Progenitor cell of endocrine pancreas (in vitro differentiated cells): ENCODE measurements around the gene PSPC1. TPM values are rescaled to one million over a fixed set of nuclear protein-coding genes. Genes with fewer than 3 reads are reported as not detected.
A peak's percentile ranks its signal among the peaks of the same experiment; 100 is the strongest.

Experiments
- DNase-seq: peaks from one replicate; pipeline ENCODE4 v3.0.0; 2021; ENCODE audit warnings: low spot score; ENCODE audit not compliant: unreplicated experiment
- H3K27ac Mint-ChIP-seq: 2 replicates; pipeline ENCODE4 v1.8.0; 2021; ENCODE audit warnings: mild to moderate bottlenecking, moderate library complexity, mixed read lengths
- H3K27me3 Mint-ChIP-seq: 2 replicates; pipeline ENCODE4 v1.8.0; 2021; ENCODE audit warnings: mixed read lengths
- H3K36me3 Mint-ChIP-seq: 2 replicates; pipeline ENCODE4 v1.8.0; 2022; ENCODE audit warnings: mixed read lengths; ENCODE audit not compliant: insufficient read depth
- H3K4me1 Mint-ChIP-seq: 2 replicates; pipeline ENCODE4 v1.8.0; 2021; ENCODE audit warnings: low read depth, mixed read lengths
- H3K4me3 Mint-ChIP-seq: 2 replicates; pipeline ENCODE4 v1.8.0; 2021; ENCODE audit warnings: low read depth, mild to moderate bottlenecking, moderate library complexity, mixed read lengths
- H3K9me3 Mint-ChIP-seq: 2 replicates; pipeline ENCODE4 v1.8.0; 2021; ENCODE audit warnings: low read depth, mixed read lengths
- CTCF ChIP-seq: fragments of 200-600 bp; sonication (generic); IDR thresholded peaks from one replicate; pipeline ENCODE4 v1.5.0; 2021; ENCODE audit warnings: antibody characterized with exemption, mild to moderate bottlenecking; ENCODE audit not compliant: unreplicated experiment
- total RNA-seq: library from RNA; stranded (reverse); gene quantifications from 2 replicates; pipeline ENCODE4 v1.2.1, GENCODE V29; 2021

PSPC1 gene
- total RNA-seq, 1 donor from 2014 or later: 94.1 TPM

GRCh38 chr13:19767966-19768365 lies 14.8 kb downstream of the PSPC1 start:
- Mint-ChIP-seq H3K27ac (peak overlapping the region; percentile 81), H3K9me3 (no peaks in the 10 kb centered on the region), H3K27me3 (no peaks in the 10 kb centered on the region), H3K4me3 (no peak overlapping the region), H3K4me1 (peaks cover 4% of the 10 kb centered on the region), H3K36me3 (peaks cover 16% of the 10 kb centered on the region)
- TF ChIP-seq CTCF: no peak
- DNase-seq: no peak

- Mint-ChIP-seq H3K4me1 (peaks cover 9% of the 10 kb centered on the region), H3K27me3 (no peaks in the 10 kb centered on the region), H3K9me3 (no peaks in the 10 kb centered on the region), H3K4me3 (no peak overlapping the region), H3K27ac (peak overlapping the region; percentile 56), H3K36me3 (peaks cover 16% of the 10 kb centered on the region)
- TF ChIP-seq CTCF: no peak
- no peak for DNase-seq
These were observed 16.2 kb downstream of the PSPC1 start for GRCh38 chr13:19766591-19766990.

- no peak for DNase-seq
- no peak overlapping the region for H3K4me3 Mint-ChIP-seq
- peaks cover 9% of the 10 kb centered on the region for H3K4me1 Mint-ChIP-seq
- H3K27me3 Mint-ChIP-seq: no peaks in the 10 kb centered on the region
- peaks cover 10% of the 10 kb centered on the region for H3K36me3 Mint-ChIP-seq
- no peaks in the 10 kb centered on the region for H3K9me3 Mint-ChIP-seq
- TF ChIP-seq CTCF: no peak
- peak overlapping the region; percentile 45 for H3K27ac Mint-ChIP-seq
These were observed 18.5 kb downstream of the PSPC1 start for GRCh38 chr13:19764237-19764636.

- no peak for TF ChIP-seq CTCF
- H3K4me3 Mint-ChIP-seq: no peak overlapping the region
These were observed 19.1 kb downstream of the PSPC1 start for GRCh38 chr13:19763618-19764017.

GRCh38 chr13:19759669-19760068 lies 23.1 kb downstream of the PSPC1 start:
- no peak for TF ChIP-seq CTCF
- Mint-ChIP-seq H3K9me3 (no peaks in the 10 kb centered on the region), H3K27me3 (no peaks in the 10 kb centered on the region), H3K4me1 (peaks cover 5% of the 10 kb centered on the region), H3K4me3 (no peak overlapping the region), H3K27ac (no peak overlapping the region), H3K36me3 (peaks cover 26% of the 10 kb centered on the region)
- DNase-seq: no peak

More at GRCh38 chr13:19763618-19764017, 19.1 kb downstream of the PSPC1 start:
- Mint-ChIP-seq H3K4me1 (peaks cover 9% of the 10 kb centered on the region), H3K27ac (peak overlapping the region; percentile 73), H3K9me3 (no peaks in the 10 kb centered on the region), H3K27me3 (no peaks in the 10 kb centered on the region), H3K36me3 (peaks cover 13% of the 10 kb centered on the region)
- no peak for DNase-seq
